Measurements from ENCODE around the gene CDH4. TPM values are rescaled to one million over a fixed set of nuclear protein-coding genes. Genes with fewer than 3 reads are reported as not detected.

Gene CDH4
- total RNA-seq, 1 donor from 2014 or later = 22.3 TPM

- DNase-seq = no peak
Measured at GRCh38 chr20:61357119-61357518, 105.1 kb downstream of the CDH4 start.

GRCh38 chr20:61359254-61359653, 107.2 kb downstream of the CDH4 start:
- no peak for DNase-seq

GRCh38 chr20:61360296-61360695, 108.2 kb downstream of the CDH4 start:
- no peak for DNase-seq

- no peak for DNase-seq
Measured at GRCh38 chr20:61360940-61361339, 108.9 kb downstream of the CDH4 start.

- DNase-seq = no peak
Measured at GRCh38 chr20:61361501-61361900, 109.4 kb downstream of the CDH4 start.

GRCh38 chr20:61364147-61364546, 112.1 kb downstream of the CDH4 start:
- no peak for DNase-seq

GRCh38 chr20:61366914-61367313, 114.9 kb downstream of the CDH4 start:
- DNase-seq = no peak

- no peak for DNase-seq
Measured at GRCh38 chr20:61369731-61370520, 117.9 kb downstream of the CDH4 start.

- no peak for DNase-seq
Measured at GRCh38 chr20:61370841-61371303, 118.8 kb downstream of the CDH4 start.

- no peak for DNase-seq
Measured at GRCh38 chr20:61371501-61372136, 119.6 kb downstream of the CDH4 start.

GRCh38 chr20:61372137-61373054, 120.3 kb downstream of the CDH4 start:
- DNase-seq = no peak

- DNase-seq = no peak
Measured at GRCh38 chr20:61373055-61373399, 121.0 kb downstream of the CDH4 start.

- no peak for DNase-seq
Measured at GRCh38 chr20:61373956-61374545, 122.0 kb downstream of the CDH4 start.

- no peak for DNase-seq
Measured at GRCh38 chr20:61376541-61377240, 124.6 kb downstream of the CDH4 start.

- DNase-seq = no peak
Measured at GRCh38 chr20:61378694-61379355, 126.8 kb downstream of the CDH4 start.

- no peak for DNase-seq
Measured at GRCh38 chr20:61379898-61380544, 128.0 kb downstream of the CDH4 start.

- no peak for DNase-seq
Measured at GRCh38 chr20:61380545-61380915, 128.5 kb downstream of the CDH4 start.

- DNase-seq = no peak
Measured at GRCh38 chr20:61382194-61382593, 130.1 kb downstream of the CDH4 start.

GRCh38 chr20:61385296-61385695, 133.2 kb downstream of the CDH4 start:
- DNase-seq = no peak

GRCh38 chr20:61385731-61386130, 133.7 kb downstream of the CDH4 start:
- no peak for DNase-seq
